HepG2 (cell line): ENCODE measurements around the gene APBB1. TPM values are rescaled to one million over a fixed set of nuclear protein-coding genes. Genes with fewer than 3 reads are reported as not detected.

Experiments
- ATM ChIP-seq: fragments of 450-650 bp; IDR thresholded peaks from 2 replicates; pipeline ENCODE4 v1.7.1; 2017; ENCODE audit warnings: mild to moderate bottlenecking, borderline replicate concordance
- KMT2B ChIP-seq: IDR thresholded peaks from 2 replicates; pipeline ENCODE4 v1.6.1; 2016; ENCODE audit warnings: missing genetic modification reagents, missing compliant biosample characterization
- NFE2L2 ChIP-seq: fragments of 150-350 bp; IDR thresholded peaks from 2 replicates; pipeline ENCODE4 v1.6.1; 2014; ENCODE audit warnings: low read length
- NFIB ChIP-seq: sonication (generic); formaldehyde crosslinking; IDR thresholded peaks from 2 replicates; pipeline ENCODE4 v1.9.0; 2021; ENCODE audit warnings: missing genetic modification reagents, mild to moderate bottlenecking, borderline replicate concordance
- POLR2A ChIP-seq, 2 experiments: IDR thresholded peaks; 2 replicates each; pipeline ENCODE4 v1.6.1; 2011; ENCODE audit warnings: low read depth in 2 of 2, low read length in 2 of 2, mild to moderate bottlenecking in 1 of 2, moderate library complexity in 1 of 2; ENCODE audit not compliant: insufficient read depth in 1 of 2
- SMAD9 ChIP-seq: sonication (generic); formaldehyde crosslinking; IDR thresholded peaks from 2 replicates; pipeline ENCODE4 v1.5.1; 2020; ENCODE audit warnings: mild to moderate bottlenecking, missing genetic modification reagents
- SNRNP70 ChIP-seq: fragments of 200-400 bp; formaldehyde crosslinking; IDR thresholded peaks from 2 replicates; pipeline ENCODE4 v1.6.1; 2017; ENCODE audit warnings: mild to moderate bottlenecking, low read depth, low read length, moderate library complexity
- TEF ChIP-seq: sonication (generic); formaldehyde crosslinking; IDR thresholded peaks from 2 replicates; pipeline ENCODE4 v1.5.0; 2020; ENCODE audit warnings: missing genetic modification reagents
- THAP7 ChIP-seq: sonication (generic); formaldehyde crosslinking; IDR thresholded peaks from 2 replicates; pipeline ENCODE4 v1.8.1; 2023; ENCODE audit warnings: mild to moderate bottlenecking, missing genetic modification reagents
- THAP8 ChIP-seq: sonication (generic); formaldehyde crosslinking; IDR thresholded peaks from 2 replicates; pipeline ENCODE4 v1.5.1; 2020; ENCODE audit warnings: missing genetic modification reagents, mild to moderate bottlenecking, borderline replicate concordance
- ZBTB38 ChIP-seq: sonication (generic); formaldehyde crosslinking; IDR thresholded peaks from 2 replicates; pipeline ENCODE4 v1.5.1; 2020; ENCODE audit warnings: mild to moderate bottlenecking, missing genetic modification reagents
- ZFY ChIP-seq: sonication (generic); formaldehyde crosslinking; IDR thresholded peaks from 2 replicates; pipeline ENCODE4 v1.4.0; 2020; ENCODE audit warnings: missing genetic modification reagents
- ZNF143 ChIP-seq: sonication (generic); formaldehyde crosslinking; IDR thresholded peaks from 2 replicates; pipeline ENCODE4 v1.4.0; 2020; ENCODE audit warnings: missing genetic modification reagents
- ZNF205 ChIP-seq: IDR thresholded peaks from 2 replicates; pipeline ENCODE4 v1.6.1; 2018; ENCODE audit warnings: missing biosample characterization, missing genetic modification reagents
- ZNF280B ChIP-seq: sonication (generic); formaldehyde crosslinking; IDR thresholded peaks from 2 replicates; pipeline ENCODE4 v1.5.0; 2020; ENCODE audit warnings: missing genetic modification reagents, mild to moderate bottlenecking, borderline replicate concordance
- ZNF577 ChIP-seq: sonication (generic); formaldehyde crosslinking; IDR thresholded peaks from 2 replicates; pipeline ENCODE4 v1.4.0; 2020; ENCODE audit warnings: mild to moderate bottlenecking, low read depth, missing genetic modification reagents, borderline replicate concordance
- ZNF790 ChIP-seq: sonication (generic); formaldehyde crosslinking; IDR thresholded peaks from 2 replicates; pipeline ENCODE4 v1.8.0; 2022; ENCODE audit warnings: missing genetic modification reagents, mild to moderate bottlenecking, borderline replicate concordance
- ZNF800 ChIP-seq: sonication (generic); formaldehyde crosslinking; IDR thresholded peaks from 2 replicates; pipeline ENCODE4 v1.4.0; 2020; ENCODE audit warnings: missing genetic modification reagents
- ZSCAN30 ChIP-seq: sonication (generic); formaldehyde crosslinking; IDR thresholded peaks from 2 replicates; pipeline ENCODE4 v1.5.0; 2020; ENCODE audit warnings: mild to moderate bottlenecking, missing genetic modification reagents
- polyA plus RNA-seq, 8 experiments: library from polyadenylated mRNA; depleted of rRNA in 3 of 8; stranded (reverse) in 7 of 8; unstranded in 1 of 8; fragments of >200 nt; fragmentation: Illumina TruSeq in 4 of 8; extraction: Trizol in 4 of 8; gene quantifications; 2 replicates each; pipeline versions ENCODE4 v1.2.1 to v1.2.3, GENCODE V29; 2011 to 2016; ENCODE audit warnings: low read depth in 4 of 8, missing spikeins in 1 of 8, mixed read lengths in 1 of 8; ENCODE audit not compliant: insufficient read depth in 1 of 8
- total RNA-seq, 5 experiments: library from RNA; depleted of rRNA; stranded (reverse); fragments of >200 nt; fragmentation: Illumina TruSeq; extraction: Trizol; gene quantifications; 2 replicates each; pipeline ENCODE4 v1.2.3, GENCODE V29; 2016; ENCODE audit warnings: low read depth in 1 of 5
- TF ChIP-seq, protein P1 (sequence below): sonication (generic); formaldehyde crosslinking; IDR thresholded peaks from 2 replicates; pipeline ENCODE4 v1.5.1; 2020; ENCODE audit warnings: missing genetic modification reagents, mild to moderate bottlenecking, borderline replicate concordance
- TF ChIP-seq, protein P2 (sequence below): sonication (generic); formaldehyde crosslinking; IDR thresholded peaks from 2 replicates; pipeline ENCODE4 v1.5.0; 2020; ENCODE audit warnings: missing genetic modification reagents
- TF ChIP-seq, protein P3 (sequence below): IDR thresholded peaks from 2 replicates; pipeline ENCODE4 v1.6.1; 2016

Gene APBB1
- total and polyA plus RNA-seq, 2 of the 13 experiments (the other 11 are each of a cell fraction or from before 2014, with no cell fraction given): 1.7 to 3.5 TPM

DNA sequence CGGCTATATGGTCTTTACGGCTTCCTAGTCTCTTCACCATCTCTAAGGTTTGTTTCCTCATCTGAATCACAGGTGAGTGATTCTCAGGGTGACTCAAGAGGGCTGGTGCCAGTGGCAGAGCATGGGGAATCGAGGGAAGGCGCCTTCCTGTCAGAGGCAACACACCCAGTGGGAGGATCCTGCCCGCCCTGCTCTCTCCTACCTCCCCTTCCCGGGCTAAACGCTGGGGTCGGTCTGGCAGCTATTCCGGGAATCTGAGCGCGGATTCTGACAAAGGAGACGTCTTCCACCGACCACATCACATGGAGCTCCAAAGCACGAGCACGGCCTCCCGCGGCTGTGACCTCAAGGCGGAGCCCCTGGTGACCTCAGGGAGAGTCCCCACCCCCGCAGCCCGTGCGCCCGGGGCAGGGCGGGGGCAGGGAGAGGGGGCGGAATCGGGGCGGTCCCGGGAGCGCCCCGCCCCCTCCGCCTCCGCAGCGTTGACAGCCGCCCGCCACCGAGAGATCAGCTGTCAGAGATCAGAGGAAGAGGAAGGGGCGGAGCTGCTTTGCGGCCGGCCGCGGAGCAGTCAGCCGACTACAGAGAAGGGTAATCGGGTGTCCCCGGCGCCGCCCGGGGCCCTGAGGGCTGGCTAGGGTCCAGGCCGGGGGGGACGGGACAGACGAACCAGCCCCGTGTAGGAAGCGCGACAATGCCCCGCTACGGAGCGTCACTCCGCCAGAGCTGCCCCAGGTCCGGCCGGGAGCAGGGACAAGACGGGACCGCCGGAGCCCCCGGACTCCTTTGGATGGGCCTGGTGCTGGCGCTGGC is 28.8 kb downstream of the APBB1 start, which contains the start of gene SMPD1 (continued):
- TF ChIP-seq ZNF143: no peak
- no peak for TF ChIP-seq THAP8 (CRISPR knock-in tag)
- TF ChIP-seq NFE2L2: no peak
- TF ChIP-seq SMAD9: no peak
- peak; percentile 71 for TF ChIP-seq ZFY (CRISPR knock-in tag)
- no peak for TF ChIP-seq ATM
- no peak for TF ChIP-seq ZNF800 (CRISPR knock-in tag)
- TF ChIP-seq ZNF205 (CRISPR knock-in tag): no peak
- TF ChIP-seq KMT2B (CRISPR knock-in tag): peak; percentile 54; the same call in 1 of the 2 replicates
- TF ChIP-seq SNRNP70: no peak
- TF ChIP-seq, protein P1, sequence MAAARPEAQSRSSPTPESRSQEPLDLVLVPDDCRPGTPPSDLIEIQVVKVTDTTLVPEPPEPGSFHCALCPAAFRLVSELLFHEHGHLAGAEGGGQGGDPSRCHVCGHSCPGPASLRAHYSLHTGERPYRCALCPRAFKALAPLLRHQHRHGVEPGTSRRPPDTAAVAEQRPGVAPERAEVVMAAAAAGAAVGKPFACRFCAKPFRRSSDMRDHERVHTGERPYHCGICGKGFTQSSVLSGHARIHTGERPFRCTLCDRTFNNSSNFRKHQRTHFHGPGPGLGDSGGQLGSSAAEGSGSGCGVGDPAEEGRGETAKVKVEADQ (CRISPR knock-in tag): peak; percentile 85; the same call in 1 of the 2 replicates
- TF ChIP-seq, protein P2, sequence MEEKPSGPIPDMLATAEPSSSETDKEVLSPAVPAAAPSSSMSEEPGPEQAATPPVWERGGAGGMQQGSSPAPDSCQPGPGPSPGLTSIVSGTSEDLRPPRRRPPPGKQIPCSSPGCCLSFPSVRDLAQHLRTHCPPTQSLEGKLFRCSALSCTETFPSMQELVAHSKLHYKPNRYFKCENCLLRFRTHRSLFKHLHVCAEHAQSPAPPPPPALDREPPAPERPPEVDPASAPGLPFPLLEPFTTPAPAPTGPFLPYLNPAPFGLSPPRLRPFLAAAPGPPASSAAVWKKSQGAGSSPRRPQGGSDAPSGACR (CRISPR knock-in tag): peak; percentile 46; the same call in 1 of the 2 replicates
- TF ChIP-seq NFIB (CRISPR knock-in tag): no peak
- peak in 1 of 2 experiments; percentile 37; a peak in 1 of 4 replicates for TF ChIP-seq POLR2A (IDR thresholded peaks at IDR 0.05; ENCODE audit: insufficient read depth in 1 of 2, low read depth in 2 of 2, low read length in 2 of 2)
- TF ChIP-seq ZNF280B (CRISPR knock-in tag): 0 out of 2 replicates have a peak, but pooled peaks have one; percentile 17
- TF ChIP-seq ZBTB38 (CRISPR knock-in tag): no peak
- TF ChIP-seq, protein P3, sequence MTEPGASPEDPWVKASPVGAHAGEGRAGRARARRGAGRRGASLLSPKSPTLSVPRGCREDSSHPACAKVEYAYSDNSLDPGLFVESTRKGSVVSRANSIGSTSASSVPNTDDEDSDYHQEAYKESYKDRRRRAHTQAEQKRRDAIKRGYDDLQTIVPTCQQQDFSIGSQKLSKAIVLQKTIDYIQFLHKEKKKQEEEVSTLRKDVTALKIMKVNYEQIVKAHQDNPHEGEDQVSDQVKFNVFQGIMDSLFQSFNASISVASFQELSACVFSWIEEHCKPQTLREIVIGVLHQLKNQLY: no peak
- no peak for TF ChIP-seq ZNF577 (CRISPR knock-in tag)
- no peak for TF ChIP-seq THAP7
- no peak for TF ChIP-seq ZSCAN30
- TF ChIP-seq ZNF790 (CRISPR knock-in tag): no peak
- TF ChIP-seq TEF (CRISPR knock-in tag): no peak
